Measurements from ENCODE around the gene KCNK16. TPM values are rescaled to one million over a fixed set of nuclear protein-coding genes. Genes with fewer than 3 reads are reported as not detected.

KCNK16 gene
- total and polyA plus RNA-seq, 2 donors (not counting 1 experiment from before 2014, with no cell fraction given) = not detected

- Histone ChIP-seq H3K9ac (ENCODE audit: low read length) (no peak overlapping the region), H3K27ac (ENCODE audit: low read length in 2 of 2) (no peak overlapping the region), H3K9me3 (ENCODE audit: control extremely low read depth in 1 of 3, control insufficient read depth in 2 of 3, insufficient read depth in 1 of 3, low read length in 2 of 3) (no peaks in the 10 kb centered on the region), H2AFZ (ENCODE audit: insufficient read depth, low read depth, low read length, poor library complexity, severe bottlenecking) (no peak overlapping the region), H3K4me1 (ENCODE audit: control insufficient read depth in 2 of 2, insufficient read depth in 2 of 2, low read length in 2 of 2) (peaks cover 11 to 30% of the 10 kb centered on the region in 2 donors), H4K20me1 (ENCODE audit: control insufficient read depth, insufficient read depth, low read length, poor library complexity, severe bottlenecking) (no peaks in the 10 kb centered on the region), H3K79me2 (ENCODE audit: control insufficient read depth, insufficient read depth, low read length) (no peaks in the 10 kb centered on the region), H3K4me3 (ENCODE audit: control extremely low read depth in 1 of 5, extremely low read depth in 1 of 5, insufficient read depth in 1 of 5, low read depth in 2 of 5, low read length in 4 of 5) (no peak overlapping the region), H3K36me3 (replicated peaks in 1 of 2; ENCODE audit: control extremely low read depth in 1 of 2, control insufficient read depth in 1 of 2, extremely low read depth in 1 of 2, insufficient read depth in 2 of 2, low read length in 1 of 2) (no peaks in the 10 kb centered on the region), H3K27me3 (replicated peaks in 1 of 4; ENCODE audit: control extremely low read depth in 1 of 4, control insufficient read depth in 3 of 4, insufficient read depth in 4 of 4, low read length in 3 of 4) (peaks cover 0 to 18% (median 0%) of the 10 kb centered on the region in 4 experiments), H3K4me2 (replicated peaks; ENCODE audit: low read depth, low read length, poor library complexity, severe bottlenecking) (no peak overlapping the region)
- DNase-seq (no peak), ATAC-seq (ENCODE audit: low read depth) (no peak)
- ChIA-PET CTCF (no interaction called here), POLR2A (no interaction called here)
- no peak overlapping the region for H3K4me3 Mint-ChIP-seq
- H3K9me3 Mint-ChIP-seq (ENCODE audit: insufficient read depth) = no peaks in the 10 kb centered on the region
- H3K4me1 Mint-ChIP-seq = peaks cover 29% of the 10 kb centered on the region
- TF ChIP-seq EZH2 (IDR thresholded peaks at IDR 0.05; ENCODE audit: borderline replicate concordance, insufficient read depth, low read depth, low read length, poor library complexity, severe bottlenecking) (no peak), CTCF (IDR thresholded peaks at IDR 0.05) (no peak)
- intact Hi-C loops (cut with micrococcal nuclease) = no loop called here
- WGBS (ENCODE audit: insufficient coverage) = 93% methylated on average over 4 of the region's 7 CpGs
- H3K27me3 Mint-ChIP-seq = peaks cover 39% of the 10 kb centered on the region
- H3K27ac Mint-ChIP-seq = no peak overlapping the region
Measured at GRCh38 chr6:39333644-39334438, 11.3 kb upstream of the KCNK16 start.

GRCh38 chr6:39330476-39330875 is 8.0 kb upstream of the KCNK16 start:
- Histone ChIP-seq H3K4me3 (ENCODE audit: control extremely low read depth in 1 of 5, extremely low read depth in 1 of 5, insufficient read depth in 1 of 5, low read depth in 2 of 5, low read length in 4 of 5) (no peak overlapping the region), H3K4me1 (ENCODE audit: control insufficient read depth in 2 of 2, insufficient read depth in 2 of 2, low read length in 2 of 2) (peaks cover 0 to 10% of the 10 kb centered on the region in 2 donors), H3K27me3 (replicated peaks in 1 of 4; ENCODE audit: control extremely low read depth in 1 of 4, control insufficient read depth in 3 of 4, insufficient read depth in 4 of 4, low read length in 3 of 4) (peaks cover 0 to 6% (median 0%) of the 10 kb centered on the region in 4 experiments), H3K4me2 (replicated peaks; ENCODE audit: low read depth, low read length, poor library complexity, severe bottlenecking) (no peak overlapping the region), H2AFZ (ENCODE audit: insufficient read depth, low read depth, low read length, poor library complexity, severe bottlenecking) (no peak overlapping the region), H3K36me3 (replicated peaks in 1 of 2; ENCODE audit: control extremely low read depth in 1 of 2, control insufficient read depth in 1 of 2, extremely low read depth in 1 of 2, insufficient read depth in 2 of 2, low read length in 1 of 2) (no peaks in the 10 kb centered on the region), H3K9ac (ENCODE audit: low read length) (no peak overlapping the region), H3K27ac (ENCODE audit: low read length in 2 of 2) (no peak overlapping the region), H3K79me2 (ENCODE audit: control insufficient read depth, insufficient read depth, low read length) (no peaks in the 10 kb centered on the region), H4K20me1 (ENCODE audit: control insufficient read depth, insufficient read depth, low read length, poor library complexity, severe bottlenecking) (no peaks in the 10 kb centered on the region), H3K9me3 (ENCODE audit: control extremely low read depth in 1 of 3, control insufficient read depth in 2 of 3, insufficient read depth in 1 of 3, low read length in 2 of 3) (no peaks in the 10 kb centered on the region)
- 0% methylated on average over 1 of the region's 3 CpGs for WGBS (ENCODE audit: insufficient coverage)
- intact Hi-C loops (cut with micrococcal nuclease) = no loop called here
- ChIA-PET POLR2A (no interaction called here), CTCF (interaction anchor here (1.1 kb wide), 2 partner anchors 333 to 383 kb away, joined by 3 to 5 read pairs; no protein-coding TSS in a partner anchor)
- H3K27ac Mint-ChIP-seq = no peak overlapping the region
- no peaks in the 10 kb centered on the region for H3K9me3 Mint-ChIP-seq (ENCODE audit: insufficient read depth)
- H3K4me3 Mint-ChIP-seq = no peak overlapping the region
- peaks cover 8% of the 10 kb centered on the region for H3K4me1 Mint-ChIP-seq
- TF ChIP-seq CTCF (IDR thresholded peaks at IDR 0.05) (no peak), EZH2 (IDR thresholded peaks at IDR 0.05; ENCODE audit: borderline replicate concordance, insufficient read depth, low read depth, low read length, poor library complexity, severe bottlenecking) (no peak)
- DNase-seq = no peak
- H3K27me3 Mint-ChIP-seq = peaks cover 27% of the 10 kb centered on the region
- ATAC-seq (ENCODE audit: low read depth) = no peak

Measured in B cell (primary cell).